ENCODE results near the gene MBD2.

Gene MBD2

GRCh38 chr18:54191352-54191751 lies 33.1 kb downstream of the MBD2 start:
- Histone ChIP-seq H3K9ac (ENCODE audit: low read depth, low read length) (no peak overlapping the region), H3K27me3 (ENCODE audit: control insufficient read depth, insufficient read depth, low read length) (no peaks in the 10 kb centered on the region), H3K4me1 (ENCODE audit: control insufficient read depth, insufficient read depth, low read length) (peaks cover 10% of the 10 kb centered on the region), H3K4me3 (ENCODE audit: low read depth, low read length) (no peak overlapping the region), H3K36me3 (ENCODE audit: control insufficient read depth, insufficient read depth, low read length) (no peaks in the 10 kb centered on the region), H3K9me3 (ENCODE audit: control insufficient read depth, insufficient read depth, low read length) (no peaks in the 10 kb centered on the region)

- H3K9ac ChIP-seq (ENCODE audit: low read depth, low read length), result no peak overlapping the region
- no peak overlapping the region for H3K4me3 ChIP-seq (ENCODE audit: low read depth, low read length)
- no peaks in the 10 kb centered on the region for H3K9me3 ChIP-seq (ENCODE audit: control insufficient read depth, insufficient read depth, low read length)
- H3K36me3 ChIP-seq (ENCODE audit: control insufficient read depth, insufficient read depth, low read length), result no peaks in the 10 kb centered on the region
- H3K4me1 ChIP-seq (ENCODE audit: control insufficient read depth, insufficient read depth, low read length), result peaks cover 10% of the 10 kb centered on the region
- H3K27me3 ChIP-seq (ENCODE audit: control insufficient read depth, insufficient read depth, low read length), result no peaks in the 10 kb centered on the region
Observed at GRCh38 chr18:54187372-54187771, 37.1 kb downstream of the MBD2 start.

- Histone ChIP-seq H3K36me3 (ENCODE audit: control insufficient read depth, insufficient read depth, low read length) (no peaks in the 10 kb centered on the region), H3K4me3 (ENCODE audit: low read depth, low read length) (no peak overlapping the region), H3K9ac (ENCODE audit: low read depth, low read length) (no peak overlapping the region), H3K9me3 (ENCODE audit: control insufficient read depth, insufficient read depth, low read length) (no peaks in the 10 kb centered on the region), H3K27me3 (ENCODE audit: control insufficient read depth, insufficient read depth, low read length) (no peaks in the 10 kb centered on the region), H3K4me1 (ENCODE audit: control insufficient read depth, insufficient read depth, low read length) (peaks cover 7% of the 10 kb centered on the region)
Observed at GRCh38 chr18:54184836-54185235, 39.6 kb downstream of the MBD2 start.

GRCh38 chr18:54183390-54183789 lies 41.1 kb downstream of the MBD2 start:
- no peaks in the 10 kb centered on the region for H3K36me3 ChIP-seq (ENCODE audit: control insufficient read depth, insufficient read depth, low read length)
- H3K9me3 ChIP-seq (ENCODE audit: control insufficient read depth, insufficient read depth, low read length), result no peaks in the 10 kb centered on the region
- H3K27me3 ChIP-seq (ENCODE audit: control insufficient read depth, insufficient read depth, low read length), result no peaks in the 10 kb centered on the region
- H3K4me1 ChIP-seq (ENCODE audit: control insufficient read depth, insufficient read depth, low read length), result peaks cover 7% of the 10 kb centered on the region
- H3K9ac ChIP-seq (ENCODE audit: low read depth, low read length), result no peak overlapping the region
- H3K4me3 ChIP-seq (ENCODE audit: low read depth, low read length), result no peak overlapping the region

- no peak overlapping the region for H3K9ac ChIP-seq (ENCODE audit: low read depth, low read length)
- H3K27me3 ChIP-seq (ENCODE audit: control insufficient read depth, insufficient read depth, low read length), result no peaks in the 10 kb centered on the region
- no peaks in the 10 kb centered on the region for H3K4me1 ChIP-seq (ENCODE audit: control insufficient read depth, insufficient read depth, low read length)
- no peak overlapping the region for H3K4me3 ChIP-seq (ENCODE audit: low read depth, low read length)
- no peaks in the 10 kb centered on the region for H3K36me3 ChIP-seq (ENCODE audit: control insufficient read depth, insufficient read depth, low read length)
- no peaks in the 10 kb centered on the region for H3K9me3 ChIP-seq (ENCODE audit: control insufficient read depth, insufficient read depth, low read length)
Observed at GRCh38 chr18:54181856-54182602, 42.4 kb downstream of the MBD2 start.

- Histone ChIP-seq H3K4me1 (ENCODE audit: control insufficient read depth, insufficient read depth, low read length) (no peaks in the 10 kb centered on the region), H3K9ac (ENCODE audit: low read depth, low read length) (no peak overlapping the region), H3K27me3 (ENCODE audit: control insufficient read depth, insufficient read depth, low read length) (no peaks in the 10 kb centered on the region), H3K4me3 (ENCODE audit: low read depth, low read length) (no peak overlapping the region), H3K36me3 (ENCODE audit: control insufficient read depth, insufficient read depth, low read length) (no peaks in the 10 kb centered on the region), H3K9me3 (ENCODE audit: control insufficient read depth, insufficient read depth, low read length) (no peaks in the 10 kb centered on the region)
Observed at GRCh38 chr18:54173980-54174630, 50.4 kb downstream of the MBD2 start.

GRCh38 chr18:54173250-54173649 lies 51.2 kb downstream of the MBD2 start:
- Histone ChIP-seq H3K9me3 (ENCODE audit: control insufficient read depth, insufficient read depth, low read length) (no peaks in the 10 kb centered on the region), H3K4me1 (ENCODE audit: control insufficient read depth, insufficient read depth, low read length) (no peaks in the 10 kb centered on the region), H3K4me3 (ENCODE audit: low read depth, low read length) (no peak overlapping the region), H3K9ac (ENCODE audit: low read depth, low read length) (no peak overlapping the region), H3K27me3 (ENCODE audit: control insufficient read depth, insufficient read depth, low read length) (no peaks in the 10 kb centered on the region), H3K36me3 (ENCODE audit: control insufficient read depth, insufficient read depth, low read length) (no peaks in the 10 kb centered on the region)

- Histone ChIP-seq H3K4me1 (ENCODE audit: control insufficient read depth, insufficient read depth, low read length) (no peaks in the 10 kb centered on the region), H3K27me3 (ENCODE audit: control insufficient read depth, insufficient read depth, low read length) (no peaks in the 10 kb centered on the region), H3K4me3 (ENCODE audit: low read depth, low read length) (no peak overlapping the region), H3K9me3 (ENCODE audit: control insufficient read depth, insufficient read depth, low read length) (no peaks in the 10 kb centered on the region), H3K9ac (ENCODE audit: low read depth, low read length) (no peak overlapping the region), H3K36me3 (ENCODE audit: control insufficient read depth, insufficient read depth, low read length) (no peaks in the 10 kb centered on the region)
Observed at GRCh38 chr18:54169431-54170403, 54.8 kb downstream of the MBD2 start.

- H3K27me3 ChIP-seq (ENCODE audit: control insufficient read depth, insufficient read depth, low read length), result no peaks in the 10 kb centered on the region
- H3K9me3 ChIP-seq (ENCODE audit: control insufficient read depth, insufficient read depth, low read length), result no peaks in the 10 kb centered on the region
- no peaks in the 10 kb centered on the region for H3K4me1 ChIP-seq (ENCODE audit: control insufficient read depth, insufficient read depth, low read length)
- H3K9ac ChIP-seq (ENCODE audit: low read depth, low read length), result no peak overlapping the region
- no peaks in the 10 kb centered on the region for H3K36me3 ChIP-seq (ENCODE audit: control insufficient read depth, insufficient read depth, low read length)
- no peak overlapping the region for H3K4me3 ChIP-seq (ENCODE audit: low read depth, low read length)
Observed at GRCh38 chr18:54165450-54165849, 59.0 kb downstream of the MBD2 start.

- H3K9ac ChIP-seq (ENCODE audit: low read depth, low read length), result no peak overlapping the region
- H3K4me3 ChIP-seq (ENCODE audit: low read depth, low read length), result no peak overlapping the region
- H3K36me3 ChIP-seq (ENCODE audit: control insufficient read depth, insufficient read depth, low read length), result no peaks in the 10 kb centered on the region
- H3K4me1 ChIP-seq (ENCODE audit: control insufficient read depth, insufficient read depth, low read length), result no peaks in the 10 kb centered on the region
- H3K27me3 ChIP-seq (ENCODE audit: control insufficient read depth, insufficient read depth, low read length), result no peaks in the 10 kb centered on the region
- H3K9me3 ChIP-seq (ENCODE audit: control insufficient read depth, insufficient read depth, low read length), result no peaks in the 10 kb centered on the region
Observed at GRCh38 chr18:54163453-54163852, 61.0 kb downstream of the MBD2 start.

- no peaks in the 10 kb centered on the region for H3K4me1 ChIP-seq (ENCODE audit: control insufficient read depth, insufficient read depth, low read length)
- no peak overlapping the region for H3K4me3 ChIP-seq (ENCODE audit: low read depth, low read length)
- H3K36me3 ChIP-seq (ENCODE audit: control insufficient read depth, insufficient read depth, low read length), result no peaks in the 10 kb centered on the region
- H3K9ac ChIP-seq (ENCODE audit: low read depth, low read length), result no peak overlapping the region
- no peaks in the 10 kb centered on the region for H3K9me3 ChIP-seq (ENCODE audit: control insufficient read depth, insufficient read depth, low read length)
- H3K27me3 ChIP-seq (ENCODE audit: control insufficient read depth, insufficient read depth, low read length), result no peaks in the 10 kb centered on the region
Observed at GRCh38 chr18:54162431-54162830, 62.0 kb downstream of the MBD2 start.

Measured in iPS-15b (cell line).